Aorta (tissue), 5 donors: Measurements from ENCODE around the gene WFIKKN1. TPM values are rescaled to one million over a fixed set of nuclear protein-coding genes. Genes with fewer than 3 reads are reported as not detected.

Source experiments
- ATAC-seq: fragments of 200-7000 bp; cut with Tn5 transposase; one replicate; pipeline ENCODE4 v1.9.1; 2022; ENCODE audit warnings: moderate library complexity; ENCODE audit not compliant: low FRiP score
- DNase-seq, 2 donors: peaks; one replicate each; pipeline ENCODE4 v3.0.0-alpha.2; 2020
- H3K27ac ChIP-seq, 2 donors: one replicate each; pipeline ENCODE4 v1.5.1; 2013; ENCODE audit warnings: low read length in 2 of 2, mild to moderate bottlenecking in 2 of 2, moderate library complexity in 2 of 2, control low read depth in 1 of 2, inconsistent platforms in 1 of 2, low read depth in 1 of 2
- H3K27me3 ChIP-seq, 2 donors: one replicate each; pipeline ENCODE4 v1.6.1; 2013; ENCODE audit warnings: control low read depth in 1 of 2, low read length in 1 of 2, mild to moderate bottlenecking in 1 of 2, moderate library complexity in 1 of 2; ENCODE audit not compliant: insufficient read depth in 2 of 2, control insufficient read depth in 1 of 2
- H3K36me3 ChIP-seq, 2 donors: one replicate each; pipeline ENCODE4 v1.6.1; 2013; ENCODE audit warnings: control low read depth in 1 of 2, low read length in 1 of 2, mild to moderate bottlenecking in 1 of 2; ENCODE audit not compliant: insufficient read depth in 2 of 2, control insufficient read depth in 1 of 2
- H3K4me1 ChIP-seq, 2 donors: one replicate each; pipeline ENCODE4 v1.6.1; 2013; ENCODE audit warnings: low read length in 2 of 2, control low read depth in 1 of 2, mild to moderate bottlenecking in 1 of 2, moderate library complexity in 1 of 2; ENCODE audit not compliant: insufficient read depth in 2 of 2, control insufficient read depth in 1 of 2
- H3K4me3 ChIP-seq, 2 donors: one replicate each; pipeline ENCODE4 v1.5.1; 2013; ENCODE audit warnings: low read length in 2 of 2, control low read depth in 1 of 2, mild to moderate bottlenecking in 1 of 2
- H3K9me3 ChIP-seq: one replicate; pipeline ENCODE4 v1.6.1; 2013; ENCODE audit warnings: mild to moderate bottlenecking, low read length; ENCODE audit not compliant: control insufficient read depth
- WGBS, 2 donors: extraction: QIAGEN DNeasy Blood & Tissue Kit; methylation state at CpG; one replicate each; pipeline ENCODE4 v1.1.7; 2013; 5-methylcytosine and 5-hydroxymethylcytosine counted together
- intact Hi-C, 2 donors: fragments of 100-400 bp; cut with DNase I; formaldehyde crosslinking; loops; one replicate each; pipeline versions ENCODE4 v1.14.2 to v1.15.0; 2022
- polyA plus RNA-seq, 2 donors: library from polyadenylated mRNA; stranded (reverse); fragments of 200-250 nt; gene quantifications; one replicate each; pipeline ENCODE4 v1.2.3, GENCODE V29; 2013
- total RNA-seq, 2 donors: library from RNA; stranded (reverse); fragmentation: NEBNext Ultra II Directional; extraction: Animal tissue kit (Norgen Biotek cat#: 25700); gene quantifications; one replicate each; pipeline ENCODE4 v1.2.1, GENCODE V29; 2021
- donor health status: healthy with polysubstance abuse.
- donor health status: Bipolar disorder and iron deficiency.
- donor health status: DM: no; HTN: no; CAD: no.
- donor health status: DM: no; HTN: no; CAD: no.
- donor health status: DM: yes; HTN: yes; CAD: no.

The WFIKKN1 gene
- total and polyA plus RNA-seq, 4 donors: 0.33 to 2.2 (median 0.83) TPM

GRCh38 chr16:600781-601180 is 30.0 kb upstream of the WFIKKN1 start:
- no peak for ATAC-seq
- Histone ChIP-seq H3K9me3 (no peaks in the 10 kb centered on the region), H3K36me3 (no peaks in the 10 kb centered on the region), H3K4me3 (no peak overlapping the region), H3K4me1 (no peaks in the 10 kb centered on the region), H3K27ac (no peak overlapping the region), H3K27me3 (no peaks in the 10 kb centered on the region)
- WGBS, 2 donors: 47 to 53% methylated on average over 7 of the region's 7 CpGs
- intact Hi-C loops: no loop called here
- no peak for DNase-seq

DNA sequence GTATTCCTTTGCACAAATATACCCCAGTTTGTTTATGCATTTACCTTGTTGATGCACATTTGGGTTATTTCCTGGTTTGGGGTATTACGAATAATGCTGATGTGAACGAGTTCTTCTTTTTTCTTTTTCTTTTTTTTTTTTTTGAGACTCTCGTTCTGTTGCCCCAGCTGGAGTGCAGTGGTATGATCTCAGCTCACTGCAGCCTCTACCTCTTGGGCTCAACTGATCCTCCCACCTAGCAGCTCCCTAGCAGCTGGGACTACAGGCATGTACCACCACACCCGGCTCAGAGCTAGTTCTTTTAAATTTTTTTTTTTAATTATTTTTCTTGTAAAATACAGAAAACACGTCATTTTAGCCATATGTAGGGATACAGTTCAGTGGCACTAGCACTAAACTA is 26.9 kb upstream of the WFIKKN1 start:
- no peak for ATAC-seq
- Histone ChIP-seq H3K4me3 (no peak overlapping the region), H3K27me3 (no peaks in the 10 kb centered on the region), H3K9me3 (no peaks in the 10 kb centered on the region), H3K36me3 (no peaks in the 10 kb centered on the region), H3K4me1 (no peaks in the 10 kb centered on the region), H3K27ac (no peak overlapping the region)
- intact Hi-C loops: no loop called here
- DNase-seq: no peak
- WGBS, 2 donors: 82 to 86% methylated on average over 5 of the region's 5 CpGs

DNA sequence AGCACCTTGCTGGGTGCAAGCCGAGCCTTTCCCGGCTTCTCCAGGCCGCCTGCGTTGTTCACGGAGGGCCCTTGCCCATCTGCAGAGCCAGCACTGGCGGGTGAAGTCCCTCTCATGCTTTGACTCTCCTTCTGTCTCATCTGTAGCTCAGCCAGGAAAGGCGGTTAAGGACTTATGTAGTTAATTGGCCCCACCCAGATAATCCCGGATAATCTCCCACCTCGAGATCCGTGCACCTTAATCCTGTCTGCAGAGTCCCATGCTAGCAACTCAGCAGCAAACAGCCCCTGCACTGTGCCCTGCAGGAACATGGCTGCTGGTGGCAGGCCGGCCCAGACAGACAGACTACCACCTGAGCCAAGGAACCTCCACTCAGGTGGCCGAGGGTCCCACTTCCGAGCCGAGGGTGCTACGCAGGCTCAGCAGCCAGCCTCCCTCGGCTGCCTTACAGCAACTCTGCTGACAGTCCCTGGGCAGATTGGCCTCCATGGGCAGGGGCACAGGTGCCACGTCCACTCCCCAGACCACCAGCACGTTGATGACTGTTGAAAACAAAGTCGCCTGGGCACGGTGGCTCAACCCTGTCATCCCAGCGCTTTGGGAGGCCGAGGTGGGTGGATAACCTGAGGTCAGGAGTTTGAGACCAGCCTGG is 24.0 kb upstream of the WFIKKN1 start:
- Histone ChIP-seq H3K9me3 (no peaks in the 10 kb centered on the region), H3K27ac (no peak overlapping the region), H3K27me3 (no peaks in the 10 kb centered on the region), H3K36me3 (no peaks in the 10 kb centered on the region), H3K4me1 (no peaks in the 10 kb centered on the region), H3K4me3 (no peak overlapping the region)
- intact Hi-C loops: no loop called here
- no peak for DNase-seq
- ATAC-seq: no peak
- WGBS, 2 donors: 94 to 97% methylated on average over 22 of the region's 22 CpGs

DNA sequence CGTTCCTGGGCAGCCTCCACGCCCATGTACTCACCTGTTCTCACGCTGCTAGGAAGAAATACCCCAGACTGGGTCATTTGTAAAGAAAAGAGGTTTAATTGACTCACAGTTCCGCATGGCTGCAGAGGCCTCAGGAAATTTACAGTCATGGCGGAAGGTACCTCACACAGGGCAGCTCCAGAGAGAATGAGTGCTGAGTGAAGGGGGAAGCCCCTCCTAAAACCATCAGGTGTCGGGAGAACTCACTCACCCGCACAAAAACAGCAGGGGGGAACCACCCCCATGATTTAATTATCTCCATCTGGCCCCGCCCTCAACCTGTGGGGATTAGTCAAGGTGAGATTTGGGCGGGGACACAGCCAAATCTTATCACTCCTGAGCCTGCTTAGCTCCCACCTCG is 22.8 kb upstream of the WFIKKN1 start:
- DNase-seq (no peak), ATAC-seq (no peak)
- intact Hi-C loops: no loop called here
- H3K27ac ChIP-seq: no peak overlapping the region
- no peaks in the 10 kb centered on the region for H3K36me3 ChIP-seq
- no peak overlapping the region for H3K4me3 ChIP-seq
- no peaks in the 10 kb centered on the region for H3K4me1 ChIP-seq
- WGBS, 2 donors: 80 to 82% methylated on average over 10 of the region's 10 CpGs
- H3K9me3 ChIP-seq: no peaks in the 10 kb centered on the region
- no peaks in the 10 kb centered on the region for H3K27me3 ChIP-seq

- 86 to 87% methylated on average over 13 of the region's 13 CpGs for WGBS, 2 donors
- no peak for DNase-seq
- H3K9me3 ChIP-seq: no peaks in the 10 kb centered on the region
- no peak overlapping the region for H3K4me3 ChIP-seq
- H3K36me3 ChIP-seq: no peaks in the 10 kb centered on the region
- no peak overlapping the region for H3K27ac ChIP-seq
- no peak for ATAC-seq
- no peaks in the 10 kb centered on the region for H3K27me3 ChIP-seq
- no peaks in the 10 kb centered on the region for H3K4me1 ChIP-seq
- intact Hi-C loops: no loop called here
Observed at GRCh38 chr16:609316-609715, 21.5 kb upstream of the WFIKKN1 start.

DNA sequence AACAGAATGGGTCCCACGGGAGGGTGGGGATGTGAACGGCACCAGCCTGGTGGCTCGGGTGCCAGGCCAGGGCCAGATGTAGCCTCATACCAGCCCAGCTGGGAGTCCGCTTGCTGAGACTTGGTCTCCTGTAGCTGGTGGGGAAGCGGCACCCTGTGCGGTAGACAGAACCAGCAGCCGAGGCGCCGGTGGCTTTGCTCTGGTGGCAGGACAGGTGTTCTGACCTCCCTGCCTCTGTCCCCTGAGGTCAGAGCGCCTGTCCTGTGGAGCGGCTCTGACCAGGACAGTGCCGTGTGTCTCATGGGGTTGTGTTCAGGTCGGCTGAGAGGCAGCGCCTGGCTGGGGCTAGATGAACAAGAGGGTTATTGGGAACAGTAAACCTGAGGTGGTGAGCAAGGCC is 20.8 kb upstream of the WFIKKN1 start:
- Histone ChIP-seq H3K9me3 (no peaks in the 10 kb centered on the region), H3K4me3 (no peak overlapping the region), H3K36me3 (no peaks in the 10 kb centered on the region), H3K27ac (no peak overlapping the region), H3K27me3 (no peaks in the 10 kb centered on the region), H3K4me1 (no peaks in the 10 kb centered on the region)
- intact Hi-C loops: no loop called here
- WGBS, 2 donors: 87 to 89% methylated on average over 14 of the region's 14 CpGs
- peak; percentile 33 for ATAC-seq
- DNase-seq: no peak

DNA sequence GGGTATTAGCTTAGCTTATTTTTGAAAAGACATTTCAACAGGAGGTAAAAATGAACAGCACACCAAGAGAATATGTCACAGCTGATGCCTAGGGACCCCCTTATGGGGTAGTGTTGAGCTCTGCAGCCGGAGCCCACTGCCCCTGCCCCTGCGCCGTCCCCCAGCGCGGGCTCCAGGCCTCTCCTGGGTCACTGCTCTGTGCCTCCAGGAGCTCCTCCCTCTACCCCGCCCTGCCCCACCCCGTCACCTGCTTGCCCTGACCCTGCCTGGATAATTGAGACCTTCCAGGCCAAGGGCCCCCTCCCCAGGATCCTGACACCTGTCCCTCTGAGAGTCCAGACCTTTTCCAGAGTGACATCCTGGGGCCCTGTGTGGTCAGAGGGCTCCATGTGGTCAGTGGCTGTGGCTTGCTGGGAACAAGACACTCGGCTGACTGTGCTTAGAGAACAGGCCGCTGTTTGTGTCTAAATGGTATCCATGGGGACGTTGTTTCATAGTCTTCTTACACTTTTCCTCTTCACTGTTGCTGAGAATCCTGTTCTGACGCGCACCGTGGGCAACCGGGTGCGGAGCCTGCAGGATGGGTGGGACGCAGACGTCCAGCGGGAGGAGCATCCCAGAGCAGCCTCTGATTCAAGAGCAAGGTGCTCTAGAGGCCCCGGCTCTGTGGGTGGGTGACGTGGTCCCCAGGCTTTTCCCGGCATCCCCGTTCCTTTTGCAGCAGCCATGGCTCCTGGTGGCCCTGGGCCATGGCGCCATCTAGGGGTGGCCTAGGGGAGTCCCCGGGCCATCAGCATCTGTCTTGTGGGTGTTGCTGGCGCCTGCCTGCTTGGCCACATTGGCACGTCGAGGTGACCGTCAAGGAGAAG is 20.0 kb upstream of the WFIKKN1 start:
- Histone ChIP-seq H3K27me3 (no peaks in the 10 kb centered on the region), H3K36me3 (no peaks in the 10 kb centered on the region), H3K9me3 (no peaks in the 10 kb centered on the region), H3K27ac (no peak overlapping the region), H3K4me1 (no peaks in the 10 kb centered on the region), H3K4me3 (no peak overlapping the region)
- 77 to 79% methylated on average over 28 of the region's 28 CpGs for WGBS, 2 donors
- ATAC-seq: no peak
- intact Hi-C loops: no loop called here
- no peak for DNase-seq

- H3K36me3 ChIP-seq: no peaks in the 10 kb centered on the region
- DNase-seq (no peak), ATAC-seq (no peak)
- intact Hi-C loops: no loop called here
- WGBS, 2 donors: 95% methylated on average over 13 of the region's 13 CpGs
- H3K27me3 ChIP-seq: no peaks in the 10 kb centered on the region
- no peak overlapping the region for H3K4me3 ChIP-seq
- no peaks in the 10 kb centered on the region for H3K9me3 ChIP-seq
- H3K4me1 ChIP-seq: no peaks in the 10 kb centered on the region
- no peak overlapping the region for H3K27ac ChIP-seq
Observed at GRCh38 chr16:615122-615521, 15.7 kb upstream of the WFIKKN1 start.
